Endothelial cell (in vitro differentiated cells): Measurements from ENCODE around the gene NACA2. TPM values are rescaled to one million over a fixed set of nuclear protein-coding genes. Genes with fewer than 3 reads are reported as not detected.
A peak's percentile ranks its signal among the peaks of the same experiment; 100 is the strongest.
"Not testable (repeated sequence)": the region's sequence is repeated elsewhere in the genome, so short reads cannot be mapped to it uniquely, and the experiment has no call there.

Source experiments
- DNase-seq: peaks from one replicate; pipeline ENCODE4 v3.0.0; 2021; ENCODE audit warnings: low spot score
- H3K27ac Mint-ChIP-seq: one replicate; pipeline ENCODE4 v1.8.0; 2021; ENCODE audit warnings: mixed read lengths, inconsistent platforms; ENCODE audit not compliant: unreplicated experiment
- H3K27me3 Mint-ChIP-seq: one replicate; pipeline ENCODE4 v1.8.0; 2021; ENCODE audit warnings: mild to moderate bottlenecking, moderate library complexity, mixed read lengths, inconsistent platforms; ENCODE audit not compliant: unreplicated experiment
- H3K36me3 Mint-ChIP-seq: one replicate; pipeline ENCODE4 v1.8.0; 2021; ENCODE audit warnings: mild to moderate bottlenecking, low read depth, mixed read lengths, inconsistent platforms; ENCODE audit not compliant: unreplicated experiment
- H3K4me1 Mint-ChIP-seq: one replicate; pipeline ENCODE4 v1.8.0; 2021; ENCODE audit warnings: mild to moderate bottlenecking, mixed read lengths, inconsistent platforms; ENCODE audit not compliant: unreplicated experiment
- H3K4me3 Mint-ChIP-seq: one replicate; pipeline ENCODE4 v1.8.0; 2021; ENCODE audit warnings: mild to moderate bottlenecking, mixed read lengths, inconsistent platforms; ENCODE audit not compliant: unreplicated experiment
- H3K9me3 Mint-ChIP-seq: one replicate; pipeline ENCODE4 v1.8.0; 2021; ENCODE audit warnings: mixed read lengths, inconsistent platforms; ENCODE audit not compliant: unreplicated experiment
- CTCF ChIP-seq: fragments of 200-600 bp; sonication (generic); IDR thresholded peaks from one replicate; pipeline ENCODE4 v1.5.0; 2021; ENCODE audit warnings: antibody characterized with exemption; ENCODE audit not compliant: unreplicated experiment
- total RNA-seq: library from RNA; stranded (reverse); fragmentation: NEBNext Ultra II Directional; extraction: Animal tissue kit (Norgen Biotek cat#: 25700); gene quantifications from one replicate; pipeline ENCODE4 v1.2.1, GENCODE V29; 2021; ENCODE audit not compliant: unreplicated experiment

Gene NACA2
- total RNA-seq, 1 donor from 2014 or later: not detected

- H3K4me3 Mint-ChIP-seq: no peak overlapping the region
- no peaks in the 10 kb centered on the region for H3K27me3 Mint-ChIP-seq
- TF ChIP-seq CTCF: no peak
- DNase-seq: no peak
- no peaks in the 10 kb centered on the region for H3K9me3 Mint-ChIP-seq
- H3K27ac Mint-ChIP-seq: no peak overlapping the region
- H3K36me3 Mint-ChIP-seq: no peaks in the 10 kb centered on the region
- no peaks in the 10 kb centered on the region for H3K4me1 Mint-ChIP-seq
Measured at GRCh38 chr17:61555127-61555566, 35.9 kb downstream of the NACA2 start.

GRCh38 chr17:61554209-61554608 is 36.8 kb downstream of the NACA2 start:
- no peak overlapping the region for H3K4me3 Mint-ChIP-seq
- no peaks in the 10 kb centered on the region for H3K36me3 Mint-ChIP-seq
- H3K27ac Mint-ChIP-seq: no peak overlapping the region
- TF ChIP-seq CTCF: no peak
- no peaks in the 10 kb centered on the region for H3K4me1 Mint-ChIP-seq
- DNase-seq: no peak
- no peaks in the 10 kb centered on the region for H3K27me3 Mint-ChIP-seq
- no peaks in the 10 kb centered on the region for H3K9me3 Mint-ChIP-seq

DNA sequence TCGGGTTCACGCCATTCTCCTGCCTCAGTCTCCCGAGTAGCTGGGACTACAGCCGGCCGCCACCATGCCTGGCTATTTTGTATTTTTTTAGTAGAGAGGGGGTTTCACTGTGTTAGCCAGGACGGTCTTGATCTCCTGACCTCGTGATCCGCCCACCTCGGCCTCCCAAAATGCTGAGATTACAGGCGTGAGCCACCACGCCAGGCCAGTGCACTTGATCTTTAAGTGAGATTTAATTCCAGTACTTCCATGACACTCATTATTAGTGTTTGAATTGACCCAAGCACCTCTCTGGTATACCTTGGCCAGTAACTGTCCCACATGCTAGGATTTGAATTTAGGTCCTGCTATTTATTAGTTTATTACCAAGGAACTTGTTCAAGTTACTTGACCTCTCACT is 38.5 kb downstream of the NACA2 start:
- not testable (repeated sequence) for H3K27ac Mint-ChIP-seq, DNase-seq, H3K36me3 Mint-ChIP-seq, H3K4me3 Mint-ChIP-seq, H3K27me3 Mint-ChIP-seq, H3K4me1 Mint-ChIP-seq, H3K9me3 Mint-ChIP-seq

DNA sequence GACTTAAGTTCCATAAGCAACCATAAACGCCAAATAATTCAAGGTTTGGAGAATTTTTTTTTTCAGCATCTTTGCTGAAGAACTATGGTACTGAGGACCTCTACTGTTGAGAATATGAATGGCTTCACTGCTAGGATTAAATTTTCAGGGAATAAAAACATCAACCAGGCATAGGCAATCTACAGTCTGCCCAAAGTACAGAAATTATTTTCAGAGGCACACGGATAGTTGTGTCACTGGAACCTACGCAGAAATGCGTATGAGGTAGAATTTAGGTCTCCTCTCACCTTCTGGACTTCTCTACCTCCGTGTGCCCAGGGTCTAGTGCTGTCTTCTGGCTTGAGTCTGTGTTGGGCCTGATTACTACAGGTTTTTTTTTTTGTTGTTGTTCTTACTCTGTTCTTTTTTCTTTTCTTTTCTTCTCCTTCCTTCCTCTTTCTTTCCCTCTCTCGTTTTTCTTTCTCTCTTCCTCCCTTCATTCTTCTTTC is 39.7 kb downstream of the NACA2 start:
- Mint-ChIP-seq H3K27ac (no peak overlapping the region), H3K27me3 (no peaks in the 10 kb centered on the region), H3K4me1 (no peaks in the 10 kb centered on the region), H3K9me3 (no peaks in the 10 kb centered on the region), H3K36me3 (no peaks in the 10 kb centered on the region), H3K4me3 (no peak overlapping the region)
- TF ChIP-seq CTCF: peak; percentile 70
- DNase-seq: no peak

DNA sequence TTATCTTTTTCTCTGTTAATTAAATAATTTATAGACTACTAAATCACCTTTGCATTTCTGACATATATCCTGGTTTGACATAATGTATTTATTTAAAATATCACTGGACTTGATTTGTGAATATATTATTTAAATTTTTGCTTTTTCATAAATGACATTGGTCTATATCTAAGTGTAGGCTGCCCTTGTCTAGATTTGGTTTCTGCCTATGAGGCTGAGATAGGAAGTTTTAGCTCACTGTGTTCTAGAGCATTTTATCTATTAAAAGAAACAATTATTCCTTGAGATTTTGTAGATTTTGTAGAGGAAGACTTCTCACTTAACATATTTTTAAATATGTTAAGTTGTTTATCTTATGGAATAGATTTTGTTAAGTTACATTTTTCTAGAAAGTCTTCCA is 43.9 kb downstream of the NACA2 start:
- DNase-seq: no peak
- Mint-ChIP-seq H3K36me3 (no peaks in the 10 kb centered on the region), H3K4me1 (no peaks in the 10 kb centered on the region), H3K27ac (no peak overlapping the region), H3K4me3 (no peak overlapping the region), H3K9me3 (no peaks in the 10 kb centered on the region), H3K27me3 (no peaks in the 10 kb centered on the region)
- TF ChIP-seq CTCF: no peak
